ENCODE data around the gene COL9A1.

The COL9A1 gene

GRCh38 chr6:70210462-70210861, 92.4 kb downstream of the COL9A1 start:
- Histone ChIP-seq H3K4me3 (ENCODE audit: low read depth, low read length) (no peak overlapping the region), H3K27ac (no peak overlapping the region), H3K4me2 (ENCODE audit: low read length) (no peak overlapping the region), H2AFZ (no peak overlapping the region), H3K27me3 (ENCODE audit: control insufficient read depth, insufficient read depth, low read length) (no peaks in the 10 kb centered on the region), H3K9ac (no peak overlapping the region), H3K79me2 (no peaks in the 10 kb centered on the region), H3K36me3 (ENCODE audit: control insufficient read depth, insufficient read depth, low read length) (no peaks in the 10 kb centered on the region), H3K9me3 (ENCODE audit: control insufficient read depth, low read length) (no peaks in the 10 kb centered on the region), H3K4me1 (no peaks in the 10 kb centered on the region)
- no peak for TF ChIP-seq CTCF (IDR thresholded peaks at IDR 0.05)

- H3K27me3 ChIP-seq (ENCODE audit: control insufficient read depth, insufficient read depth, low read length), result no peaks in the 10 kb centered on the region
- no peak overlapping the region for H2AFZ ChIP-seq
- no peaks in the 10 kb centered on the region for H3K36me3 ChIP-seq (ENCODE audit: control insufficient read depth, insufficient read depth, low read length)
- TF ChIP-seq CTCF (IDR thresholded peaks at IDR 0.05), result no peak
- no peaks in the 10 kb centered on the region for H3K4me1 ChIP-seq
- no peak overlapping the region for H3K4me2 ChIP-seq (ENCODE audit: low read length)
- no peak overlapping the region for H3K4me3 ChIP-seq (ENCODE audit: low read depth, low read length)
- H3K79me2 ChIP-seq, result no peaks in the 10 kb centered on the region
- no peak overlapping the region for H3K27ac ChIP-seq
- H3K9ac ChIP-seq, result no peak overlapping the region
- no peaks in the 10 kb centered on the region for H3K9me3 ChIP-seq (ENCODE audit: control insufficient read depth, low read length)
Measured at GRCh38 chr6:70208235-70208790, 94.6 kb downstream of the COL9A1 start.

- no peak for TF ChIP-seq CTCF (IDR thresholded peaks at IDR 0.05)
- Histone ChIP-seq H3K4me2 (ENCODE audit: low read length) (no peak overlapping the region), H3K36me3 (ENCODE audit: control insufficient read depth, insufficient read depth, low read length) (no peaks in the 10 kb centered on the region), H3K4me1 (no peaks in the 10 kb centered on the region), H3K4me3 (ENCODE audit: low read depth, low read length) (no peak overlapping the region), H3K9ac (no peak overlapping the region), H3K27me3 (ENCODE audit: control insufficient read depth, insufficient read depth, low read length) (no peaks in the 10 kb centered on the region), H3K79me2 (no peaks in the 10 kb centered on the region), H3K27ac (no peak overlapping the region), H3K9me3 (ENCODE audit: control insufficient read depth, low read length) (no peaks in the 10 kb centered on the region), H2AFZ (no peak overlapping the region)
Measured at GRCh38 chr6:70198785-70199184, 104.1 kb downstream of the COL9A1 start.

GRCh38 chr6:70196531-70196930, 106.4 kb downstream of the COL9A1 start:
- Histone ChIP-seq H3K36me3 (ENCODE audit: control insufficient read depth, insufficient read depth, low read length) (no peaks in the 10 kb centered on the region), H3K9me3 (ENCODE audit: control insufficient read depth, low read length) (no peaks in the 10 kb centered on the region), H3K4me2 (ENCODE audit: low read length) (no peak overlapping the region), H3K9ac (no peak overlapping the region), H3K27ac (no peak overlapping the region), H3K27me3 (ENCODE audit: control insufficient read depth, insufficient read depth, low read length) (no peaks in the 10 kb centered on the region), H2AFZ (no peak overlapping the region), H3K79me2 (no peaks in the 10 kb centered on the region), H3K4me3 (ENCODE audit: low read depth, low read length) (no peak overlapping the region), H3K4me1 (no peaks in the 10 kb centered on the region)
- TF ChIP-seq CTCF (IDR thresholded peaks at IDR 0.05), result no peak

- Histone ChIP-seq H3K27me3 (ENCODE audit: control insufficient read depth, insufficient read depth, low read length) (no peaks in the 10 kb centered on the region), H3K4me1 (no peaks in the 10 kb centered on the region), H2AFZ (no peak overlapping the region), H3K4me3 (ENCODE audit: low read depth, low read length) (no peak overlapping the region), H3K27ac (no peak overlapping the region), H3K4me2 (ENCODE audit: low read length) (no peak overlapping the region), H3K79me2 (no peaks in the 10 kb centered on the region), H3K36me3 (ENCODE audit: control insufficient read depth, insufficient read depth, low read length) (no peaks in the 10 kb centered on the region), H3K9ac (no peak overlapping the region), H3K9me3 (ENCODE audit: control insufficient read depth, low read length) (no peaks in the 10 kb centered on the region)
- no peak for TF ChIP-seq CTCF (IDR thresholded peaks at IDR 0.05)
Measured at GRCh38 chr6:70194421-70194820, 108.5 kb downstream of the COL9A1 start.
